Activated T-helper 1 cell treated with anti-CD3 and anti-CD28 coated beads, Interleukin-2, amount 50 U/mL, for 16 hours (primary cell): ENCODE measurements around the gene KCNQ4.

Source experiments
- DNase-seq, 2 donors: peaks; one replicate each; pipeline ENCODE4 v3.0.0-alpha.2; 2020; ENCODE audit warnings: low read depth in 1 of 2, low spot score in 1 of 2

KCNQ4 gene

DNA sequence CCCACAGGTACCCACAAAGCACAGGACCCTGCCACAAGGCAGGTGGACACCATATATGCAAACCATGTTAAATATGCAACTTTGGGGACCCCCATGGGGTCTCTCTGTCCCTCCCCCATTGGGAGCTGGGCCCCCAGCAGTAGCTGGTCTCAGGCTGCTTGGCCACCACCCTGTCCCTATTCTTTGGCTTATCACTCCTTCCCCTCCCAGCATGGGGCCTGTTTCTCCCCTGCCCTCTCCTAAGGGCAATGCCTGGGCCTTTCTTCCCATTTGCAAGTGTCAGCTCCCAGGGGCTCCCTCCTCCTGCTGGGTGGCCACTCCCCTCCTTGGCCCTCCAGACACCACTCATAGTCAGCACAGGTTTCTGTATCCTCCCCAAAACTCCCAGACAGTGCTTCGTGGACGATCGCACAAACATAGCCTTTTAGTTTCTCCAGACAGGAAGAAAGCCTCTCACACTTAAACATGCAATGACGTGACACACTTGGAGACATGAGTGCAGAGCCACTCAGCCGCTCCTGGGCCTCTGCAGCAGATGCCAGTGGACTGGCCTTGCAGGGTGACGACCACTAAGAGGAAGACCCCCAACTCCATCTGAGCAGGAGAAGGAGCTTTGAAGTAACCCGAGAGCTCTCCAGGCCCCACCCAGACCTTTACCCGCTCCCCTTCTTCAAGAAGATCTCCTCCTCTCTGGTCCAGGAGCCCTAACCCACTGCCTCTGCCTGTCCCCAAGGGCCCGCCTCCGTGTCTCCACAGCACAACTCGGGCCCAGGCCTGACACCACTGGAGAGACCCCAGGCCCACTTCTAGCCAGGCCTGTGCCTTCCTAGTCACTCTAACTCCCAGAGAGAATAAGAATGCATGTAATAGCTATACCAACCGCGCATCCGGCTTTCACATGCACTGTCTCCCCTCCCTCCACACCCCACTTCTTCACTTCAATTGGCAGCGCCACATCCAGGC is 55.7 kb downstream of the KCNQ4 start:
- no peak for DNase-seq

DNA sequence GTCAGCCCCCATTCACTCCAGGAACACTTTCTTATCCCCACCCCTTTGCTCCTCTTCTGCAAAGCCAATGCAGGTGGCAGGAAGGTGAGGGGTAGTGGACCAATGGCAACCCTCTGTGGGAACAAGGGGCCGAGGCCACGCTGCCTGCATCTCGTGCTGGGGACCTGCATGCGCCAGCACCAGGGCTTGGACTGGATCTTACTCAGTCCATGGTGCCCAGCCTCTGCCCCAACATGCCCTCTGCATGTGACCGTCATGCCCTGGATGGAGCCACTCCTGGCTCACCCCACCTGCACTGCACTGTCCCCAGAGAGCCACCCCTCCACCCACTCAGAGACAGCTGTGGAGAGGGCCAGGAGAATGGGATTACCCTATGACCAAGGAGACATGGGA is 56.4 kb downstream of the KCNQ4 start:
- no peak for DNase-seq

DNA sequence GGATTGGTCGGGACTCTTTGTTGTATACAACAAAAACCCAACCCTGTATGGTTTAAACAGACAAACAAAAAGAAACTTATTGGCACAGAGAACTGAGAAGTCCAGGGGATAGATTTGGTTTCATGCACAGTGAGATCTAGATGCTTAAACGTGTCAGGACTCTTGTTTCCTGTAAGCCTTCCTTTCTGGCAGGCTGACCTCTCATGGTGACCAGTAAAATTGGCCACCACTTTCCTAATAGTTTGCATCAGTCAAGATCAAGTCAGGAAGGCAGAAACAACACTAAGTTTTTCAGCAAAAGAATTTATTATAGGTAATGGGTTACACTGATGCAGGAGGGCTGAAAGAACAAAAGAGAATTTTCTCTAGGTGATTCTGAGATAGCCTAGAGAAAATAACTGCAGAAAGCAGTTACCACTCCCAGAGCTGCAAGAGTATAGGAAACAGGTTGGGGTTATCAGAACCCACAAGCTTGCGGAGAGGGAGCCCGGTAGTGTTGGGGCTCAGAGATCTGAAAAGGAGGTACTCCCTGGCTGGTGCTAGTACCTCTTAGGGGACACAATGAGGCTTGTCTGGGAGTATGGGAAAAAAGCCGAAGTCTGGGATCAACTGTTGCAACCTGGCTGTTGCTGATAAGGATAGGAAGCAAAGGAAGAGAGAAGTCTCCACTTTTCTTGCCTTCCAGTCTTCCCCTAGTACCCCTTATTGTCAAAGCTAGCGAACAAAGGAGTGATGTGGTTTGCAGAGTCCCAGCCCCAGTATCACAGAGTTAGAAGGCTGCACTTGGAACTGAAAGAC is 57.1 kb downstream of the KCNQ4 start:
- DNase-seq, result no peak

DNA sequence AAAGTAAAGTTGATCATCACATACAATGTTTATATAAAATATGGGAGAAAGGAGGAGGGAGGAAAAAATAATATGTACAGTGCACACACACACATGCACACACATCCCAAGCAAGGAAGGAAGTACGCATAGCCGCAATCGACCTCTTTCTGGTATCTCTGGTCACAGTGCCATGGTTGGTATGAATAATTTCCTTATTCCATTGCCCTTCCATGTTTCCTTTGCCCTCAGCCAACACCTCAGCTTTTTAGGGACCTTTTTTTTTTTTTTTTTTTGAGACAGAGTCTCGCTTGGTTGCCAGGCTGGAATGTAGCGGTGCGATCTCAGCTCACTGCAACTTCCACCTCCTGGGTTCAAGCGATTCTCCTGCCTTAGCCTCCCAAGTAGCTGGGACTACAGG is 58.0 kb downstream of the KCNQ4 start:
- no peak for DNase-seq

DNA sequence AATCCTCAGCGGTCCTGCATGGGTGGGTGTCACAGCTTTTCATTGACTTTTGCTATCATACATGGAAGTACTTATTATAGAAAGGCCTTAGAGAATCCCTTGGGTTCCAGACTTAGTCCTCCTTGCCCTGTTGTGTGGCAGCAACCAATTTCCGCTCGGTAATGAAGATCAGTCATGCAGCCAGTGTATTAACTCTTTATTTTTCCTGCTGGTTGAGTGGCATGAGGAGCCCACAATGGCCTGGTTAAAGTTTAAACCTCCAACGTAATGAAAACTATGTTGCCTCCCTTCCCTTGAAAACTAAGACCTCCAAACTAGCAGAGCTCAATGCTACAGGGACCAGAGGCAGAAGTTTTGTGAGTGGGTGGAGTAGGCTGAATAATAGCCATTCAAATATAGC is 58.6 kb downstream of the KCNQ4 start:
- DNase-seq, result no peak

DNA sequence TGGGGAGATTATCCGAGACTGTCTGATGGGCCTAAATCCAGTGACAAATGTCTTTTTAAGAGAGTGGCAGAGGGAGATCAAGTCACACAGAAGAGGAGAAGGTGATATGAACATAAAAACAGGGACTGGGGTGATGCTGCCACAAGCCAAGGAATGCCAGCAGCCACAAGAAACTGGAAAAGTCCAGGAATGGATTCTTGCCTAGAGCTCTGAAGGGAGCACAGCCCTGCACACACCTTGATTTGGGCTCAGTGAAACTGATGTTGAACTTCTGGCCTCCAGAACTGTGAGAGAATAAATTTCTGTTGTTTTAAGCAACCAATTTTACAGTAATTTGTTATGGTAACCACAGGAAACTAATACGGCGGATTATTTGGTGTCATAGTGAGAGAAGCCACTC is 59.1 kb downstream of the KCNQ4 start:
- no peak for DNase-seq

DNA sequence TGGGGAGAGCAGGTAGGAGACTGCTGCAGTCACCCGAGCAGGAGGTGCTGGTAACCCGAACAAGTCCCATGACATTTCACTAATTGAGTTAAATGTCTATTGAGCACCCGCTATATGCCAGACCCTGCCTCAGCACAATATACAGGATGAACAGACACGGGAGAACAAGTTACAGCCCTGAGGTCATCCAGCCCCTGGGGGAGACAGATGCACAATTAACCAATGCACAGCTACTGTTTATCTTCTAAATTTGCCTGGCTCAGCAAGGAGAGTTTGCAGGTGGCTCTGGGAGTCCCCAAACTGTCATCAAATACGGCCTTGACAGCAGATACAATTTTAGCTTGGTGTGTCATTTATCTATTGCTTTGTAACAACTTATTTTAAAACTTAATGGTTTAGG is 60.5 kb downstream of the KCNQ4 start:
- no peak for DNase-seq

DNA sequence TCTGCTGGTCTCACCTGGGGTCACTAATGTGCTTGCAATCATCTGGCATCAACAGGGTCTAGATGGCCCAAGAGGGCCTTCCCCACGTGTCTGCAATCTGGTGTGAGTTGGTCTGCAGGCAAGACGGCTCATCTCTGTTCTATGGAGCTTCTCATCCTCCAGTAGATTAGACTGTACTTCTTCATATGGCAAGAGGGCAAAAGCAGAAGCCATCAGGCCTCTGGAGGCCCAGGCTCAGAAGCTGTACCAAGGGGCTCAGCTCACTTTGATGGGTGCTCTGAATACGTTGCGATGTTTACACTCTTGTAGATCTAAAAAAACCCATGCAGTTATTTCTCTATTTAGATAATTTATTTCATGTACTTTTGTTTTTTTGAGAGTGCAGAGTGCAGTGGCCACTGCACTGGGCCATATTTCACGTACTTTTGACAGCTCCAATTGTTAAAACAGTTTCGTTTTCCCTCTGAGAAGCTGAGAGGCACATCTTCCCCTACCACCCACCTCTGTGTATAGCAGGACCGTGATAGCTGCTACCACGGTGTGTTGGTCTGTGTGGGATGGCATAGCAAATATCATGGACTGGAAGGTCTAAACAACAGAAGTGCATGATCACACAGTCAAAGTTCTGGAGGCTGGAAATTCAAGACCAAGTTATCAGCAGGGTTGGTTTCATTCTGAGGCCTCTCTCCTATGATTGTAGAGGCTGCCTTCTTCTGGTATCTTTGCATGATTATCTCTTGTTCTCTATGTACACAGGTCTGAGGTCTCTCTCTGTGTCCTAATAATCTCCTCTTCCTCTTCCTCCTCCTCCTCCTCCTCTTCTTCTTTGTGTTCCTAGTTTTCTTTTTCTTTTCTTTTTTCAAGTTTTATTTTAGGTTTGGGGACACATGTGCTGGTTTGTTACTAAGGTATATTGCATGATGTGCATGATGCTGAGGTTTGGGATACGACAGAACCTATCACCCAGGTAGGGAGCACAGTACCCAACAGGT is 61.6 kb downstream of the KCNQ4 start:
- no peak for DNase-seq

DNA sequence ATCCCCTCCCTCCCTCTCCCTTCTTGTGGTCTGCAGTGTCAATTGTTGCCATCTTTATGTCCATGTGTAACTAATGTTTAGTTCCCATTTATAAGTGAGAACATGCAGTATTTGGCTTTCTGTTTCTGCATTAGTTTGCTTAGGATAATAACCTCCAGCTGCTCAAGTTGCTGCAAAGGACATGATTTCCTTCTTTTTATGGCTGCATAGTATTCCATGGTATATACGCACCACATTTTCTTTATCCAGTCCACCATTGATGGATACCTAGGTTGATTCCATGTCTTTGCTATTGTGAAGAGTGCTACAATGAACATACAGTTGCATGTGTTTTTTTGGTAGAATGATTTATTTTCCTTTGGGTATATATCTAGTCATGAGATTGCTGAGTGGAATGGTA is 62.3 kb downstream of the KCNQ4 start:
- no peak for DNase-seq

DNA sequence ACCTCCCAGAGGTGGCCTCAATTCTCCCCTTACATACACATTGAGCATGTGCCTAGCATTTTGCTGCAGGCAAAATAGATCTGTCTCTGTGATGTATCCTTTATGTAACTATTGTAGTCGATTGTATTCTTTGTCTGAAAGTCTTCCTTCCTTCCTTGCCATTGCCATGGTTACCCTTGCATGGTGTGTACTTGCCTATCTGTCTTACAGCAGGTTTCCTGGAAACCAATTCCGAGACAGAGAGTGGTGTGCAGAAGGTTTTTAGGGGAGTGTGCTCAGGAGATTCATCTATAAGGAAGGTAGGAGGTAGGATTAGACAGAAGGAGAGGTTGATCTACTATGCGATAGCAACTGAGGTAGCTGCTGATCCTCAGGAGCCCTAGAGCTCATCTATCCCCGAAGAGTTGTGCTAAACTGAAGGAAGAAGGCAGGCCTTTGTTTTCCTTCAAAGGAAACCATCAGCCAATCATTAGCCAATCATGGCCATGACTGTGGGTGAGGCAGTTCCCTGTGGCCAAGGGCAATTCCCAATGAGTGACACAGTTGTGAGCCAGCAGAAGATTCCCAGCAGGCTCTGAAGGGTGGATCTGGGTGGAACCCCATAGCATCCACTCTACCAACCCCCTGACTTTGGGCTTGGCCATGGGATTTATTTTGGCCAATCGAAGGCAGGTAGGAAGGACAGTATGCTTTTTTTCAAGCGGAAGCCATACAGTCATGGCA is 63.6 kb downstream of the KCNQ4 start:
- no peak for DNase-seq

DNA sequence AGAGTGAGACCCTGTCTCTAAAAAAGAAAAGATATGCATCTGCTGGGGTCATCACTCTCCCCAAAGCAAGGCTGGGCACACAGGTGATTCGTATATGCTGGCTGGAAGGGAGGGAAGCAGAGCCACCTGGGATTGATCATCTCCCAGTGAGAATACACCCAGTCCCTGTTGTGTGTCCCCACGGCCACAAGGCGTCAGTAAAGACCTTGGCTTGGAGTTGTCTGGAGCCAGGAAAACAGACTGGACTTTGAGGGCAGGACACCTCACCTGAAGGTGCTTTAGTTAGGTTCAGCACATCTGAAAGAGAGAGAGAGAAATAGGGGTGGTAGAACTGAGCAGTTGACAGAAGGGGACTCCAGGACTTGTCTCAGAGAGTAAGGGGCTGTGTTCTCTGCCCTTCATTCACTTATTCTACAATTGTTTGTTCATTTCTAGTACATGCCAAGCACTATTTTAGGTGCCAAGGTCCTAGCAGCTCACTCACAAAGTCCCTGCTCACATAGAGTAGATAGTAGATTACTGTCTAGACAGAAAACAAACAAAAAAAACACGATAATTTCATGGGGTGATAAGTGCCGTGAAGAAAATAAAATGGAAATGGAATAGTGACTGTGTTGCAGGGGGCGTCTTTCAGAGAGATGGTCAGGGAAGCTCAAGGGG is 65.1 kb downstream of the KCNQ4 start:
- no peak for DNase-seq

DNA sequence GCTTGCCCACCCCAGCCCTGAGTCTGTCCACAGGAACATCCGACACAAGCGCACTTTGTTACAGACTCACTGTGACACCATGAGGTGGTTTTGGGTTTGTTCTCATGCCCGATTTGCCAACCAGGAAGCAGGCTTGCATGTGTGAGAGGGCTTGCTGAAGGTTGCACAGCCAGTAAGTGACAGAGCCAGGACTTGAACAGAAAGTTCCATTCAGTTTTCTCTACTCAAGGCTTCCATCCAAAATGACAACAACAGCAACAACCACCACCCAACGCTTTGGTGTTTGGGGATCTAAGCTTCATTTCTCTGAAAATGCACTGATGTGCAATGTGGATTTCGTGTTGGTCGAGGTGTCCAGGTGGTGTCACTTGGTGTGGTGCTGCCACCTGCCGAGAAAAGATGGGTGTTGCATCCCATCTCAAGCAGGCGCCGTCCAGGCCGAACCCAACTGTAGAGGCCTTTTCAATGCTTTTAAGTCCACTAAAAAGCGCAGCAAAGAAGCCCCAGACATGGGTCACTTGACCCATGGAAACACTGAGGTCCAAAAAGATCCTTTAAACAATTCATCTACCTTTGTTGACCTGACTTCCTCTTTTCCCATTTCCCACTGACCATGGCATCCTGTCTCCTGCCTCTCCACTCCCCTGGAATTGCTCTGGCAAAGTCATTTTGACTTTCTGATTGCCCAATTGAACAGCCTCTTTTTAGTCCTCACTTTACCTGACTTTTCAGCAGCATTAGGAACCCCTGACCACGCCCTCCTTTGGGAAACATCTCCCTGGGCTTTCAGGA is 66.4 kb downstream of the KCNQ4 start:
- peak; percentile 54 to 64 for DNase-seq

DNA sequence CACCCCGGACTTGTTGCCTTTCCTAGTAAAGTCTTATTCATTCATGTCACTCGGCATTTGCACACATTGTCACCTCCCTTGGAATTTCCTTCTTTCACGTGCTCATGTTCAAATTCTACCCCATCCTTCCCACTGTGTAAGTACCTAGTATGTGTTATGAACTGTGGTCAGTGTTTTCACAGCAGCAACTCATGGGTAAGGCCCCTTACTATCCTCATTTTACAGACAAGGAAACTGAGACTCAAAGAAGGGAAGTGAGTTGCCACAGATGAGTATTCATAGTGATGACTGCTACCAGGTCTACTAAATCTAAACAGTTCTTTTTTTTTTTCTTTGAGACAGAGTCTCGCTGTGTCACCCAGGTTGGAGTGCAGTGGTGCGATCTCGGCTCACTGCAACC is 68.1 kb downstream of the KCNQ4 start:
- DNase-seq, result no peak

DNA sequence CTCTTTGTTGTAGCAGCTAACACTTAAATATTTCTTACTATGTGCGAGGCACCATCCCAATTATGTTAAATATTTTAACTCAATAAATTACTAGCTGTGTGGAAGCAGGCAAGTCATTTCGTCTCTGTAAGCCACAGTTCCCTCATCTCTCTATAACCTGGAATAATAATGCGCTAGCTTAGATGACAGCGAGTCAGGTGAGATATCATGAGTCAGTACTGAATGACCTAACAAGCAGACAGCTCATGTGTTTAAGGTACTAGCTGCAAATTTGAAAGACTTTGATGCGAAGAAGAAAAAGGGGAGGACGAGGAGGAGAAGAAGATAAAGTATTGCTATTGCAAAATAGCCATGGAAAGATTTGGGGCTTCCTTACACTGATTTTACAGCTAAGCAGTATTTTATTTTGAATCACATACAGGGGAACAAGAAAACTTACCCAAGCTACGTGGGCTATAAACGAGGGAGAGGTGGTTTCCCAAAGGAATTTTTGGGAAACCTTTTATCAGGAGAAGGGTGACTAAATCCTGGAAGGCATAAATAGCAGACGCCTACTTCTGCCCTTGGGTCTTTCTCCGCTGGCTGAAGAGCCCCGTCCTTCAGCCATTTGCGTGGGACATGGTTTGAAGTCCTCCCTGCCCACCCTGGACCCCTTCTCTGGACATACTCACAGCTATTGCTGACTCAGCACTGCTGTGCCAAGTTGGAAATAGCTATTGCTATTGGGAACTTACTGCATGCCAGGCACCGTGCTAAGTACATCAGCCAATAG is 69.7 kb downstream of the KCNQ4 start:
- no peak for DNase-seq

DNA sequence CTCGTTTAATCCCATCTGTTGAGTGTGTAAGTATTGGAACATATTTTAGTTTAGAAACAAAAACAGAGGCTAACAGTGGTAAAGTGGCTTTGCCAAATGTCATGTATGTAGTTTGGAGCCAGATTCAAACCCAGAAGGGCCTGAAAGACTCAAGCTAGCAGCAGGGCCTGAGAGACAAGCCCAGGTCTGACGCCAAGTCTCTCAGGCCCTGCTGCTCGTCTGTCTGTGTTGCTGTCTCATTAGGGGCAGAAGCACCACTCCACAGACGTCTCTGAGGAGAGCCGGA is 70.2 kb downstream of the KCNQ4 start:
- no peak for DNase-seq

DNA sequence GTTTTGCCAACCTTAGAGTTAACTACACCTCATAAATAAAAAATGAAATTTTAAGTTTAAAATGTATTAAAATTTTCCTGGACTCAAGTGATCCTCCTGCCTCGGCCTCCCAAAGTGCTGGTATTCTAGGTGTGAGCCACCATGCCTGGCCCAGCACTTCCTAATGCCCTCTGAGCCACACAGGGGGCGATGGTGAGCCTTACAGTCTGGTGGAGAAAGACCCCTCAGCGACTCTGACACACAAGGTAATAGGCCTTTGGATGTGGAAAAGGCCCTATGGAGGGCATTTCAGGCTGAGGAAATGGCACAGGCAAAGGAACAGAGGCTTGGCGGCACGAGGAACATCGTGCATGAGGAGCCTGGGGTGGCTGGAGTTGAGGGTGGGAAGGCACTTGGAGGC is 71.9 kb downstream of the KCNQ4 start:
- no peak for DNase-seq

DNA sequence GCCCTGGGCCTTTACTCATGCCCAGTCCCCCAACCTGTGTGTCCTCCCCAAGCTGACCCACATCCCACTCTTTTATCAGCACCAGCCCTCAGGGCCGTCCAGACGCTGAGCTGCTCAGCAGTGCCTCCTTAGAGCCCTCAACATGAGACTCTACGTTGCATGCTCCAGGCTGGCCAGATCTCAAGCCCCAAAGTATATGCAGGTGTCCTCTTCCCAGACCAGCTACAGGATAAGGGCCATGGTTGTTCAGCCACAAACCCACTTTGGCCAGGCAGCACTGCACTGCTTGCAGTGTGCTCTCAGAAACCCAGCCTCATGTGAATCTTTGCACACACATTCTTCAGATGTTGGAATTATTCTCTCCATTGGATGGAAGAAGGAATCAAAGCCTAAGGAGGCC is 72.5 kb downstream of the KCNQ4 start:
- DNase-seq, result no peak

DNA sequence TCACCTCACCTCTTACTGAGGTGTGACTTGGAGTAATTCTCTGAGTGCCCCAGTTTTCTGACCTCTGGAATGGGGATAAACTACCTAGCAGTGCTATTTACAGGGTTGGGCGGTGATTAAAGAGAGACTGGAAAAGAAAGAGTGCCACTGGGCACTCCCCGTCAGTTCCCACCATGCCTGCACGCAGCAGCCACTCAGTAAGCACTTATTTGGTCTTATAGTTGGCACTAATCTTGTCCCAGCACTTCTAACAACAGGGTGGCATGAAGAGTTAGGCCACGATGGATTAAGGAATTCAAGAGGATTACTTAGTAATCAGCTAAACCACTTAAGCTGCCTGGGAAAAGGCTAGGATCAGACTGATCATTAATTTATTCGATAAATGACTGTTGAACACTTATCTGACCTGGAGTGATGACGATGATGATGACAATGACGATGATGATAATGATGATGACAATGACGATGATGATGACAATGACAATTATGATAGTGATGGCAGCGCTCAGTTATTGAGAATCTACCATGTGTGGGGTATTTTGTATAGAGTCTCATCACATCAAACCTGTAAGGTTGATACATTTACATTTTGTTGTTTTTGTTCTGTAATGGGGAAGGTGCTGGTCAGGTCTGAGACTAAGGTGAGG is 73.2 kb downstream of the KCNQ4 start:
- DNase-seq, result no peak
